GM19193 (cell line): ENCODE measurements around the gene KIF11.

Experiments
- POLR2A ChIP-seq: IDR thresholded peaks from 4 replicates; pipeline ENCODE4 v1.6.1; 2011; ENCODE audit not compliant: insufficient read depth, insufficient read length; ENCODE audit errors: extremely low read depth

The KIF11 gene

GRCh38 chr10:92690915-92691590, 98.1 kb downstream of the KIF11 start:
- TF ChIP-seq POLR2A = no peak

DNA sequence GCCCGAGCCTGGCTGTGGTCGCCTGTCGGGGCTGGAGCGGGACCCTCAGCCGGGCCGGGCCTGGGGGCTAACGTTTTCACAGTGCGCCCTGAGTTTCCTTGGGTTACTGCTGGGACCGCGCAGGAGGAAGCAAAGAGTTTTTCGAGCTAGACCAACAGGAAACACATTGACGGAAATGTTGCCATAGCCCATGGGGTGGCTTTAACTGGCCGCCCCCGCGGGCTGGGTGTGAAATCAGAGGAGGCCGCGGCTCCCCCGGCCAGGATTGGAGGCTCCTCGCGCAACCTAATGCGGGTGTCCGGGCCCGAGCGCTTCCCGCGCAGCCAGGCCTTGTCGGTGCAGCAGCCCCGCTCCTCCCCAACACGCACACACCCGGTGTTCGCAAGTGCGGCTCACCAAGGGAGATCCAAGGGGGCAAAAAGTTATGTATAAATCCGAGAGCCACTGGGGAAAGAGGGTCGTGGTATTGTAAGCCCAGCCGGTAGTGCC, 98.7 kb downstream of the KIF11 start:
- TF ChIP-seq POLR2A = no peak

DNA sequence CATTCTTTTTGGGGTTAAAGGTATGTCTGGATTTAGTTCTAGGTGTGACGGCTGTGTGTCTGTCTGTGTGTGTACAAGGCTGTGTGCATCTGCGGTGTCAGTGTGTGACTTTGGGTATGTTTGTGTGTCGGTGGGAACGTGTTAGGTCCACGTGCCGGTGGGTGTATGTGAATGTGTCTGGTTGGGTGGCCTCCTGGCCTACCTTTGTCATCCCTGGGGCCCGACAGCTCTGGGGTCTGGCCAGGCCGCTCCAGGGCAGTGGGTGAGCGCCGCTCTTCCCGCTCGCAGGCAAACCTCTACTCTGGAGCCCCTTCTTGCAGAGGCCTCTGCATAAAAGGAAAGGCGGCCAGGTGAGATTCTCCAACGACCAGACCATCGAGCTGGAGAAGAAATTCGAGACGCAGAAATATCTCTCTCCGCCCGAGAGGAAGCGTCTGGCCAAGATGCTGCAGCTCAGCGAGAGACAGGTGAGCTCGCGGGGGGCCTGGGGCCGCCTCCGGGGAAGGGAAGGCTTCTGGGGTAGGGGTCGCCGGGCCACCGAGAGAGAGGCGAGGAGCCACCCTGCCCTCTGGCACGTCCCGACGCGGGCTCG, 99.2 kb downstream of the KIF11 start:
- no peak for TF ChIP-seq POLR2A

- TF ChIP-seq POLR2A = no peak
Observed at GRCh38 chr10:92692697-92693533, 100.0 kb downstream of the KIF11 start.

- TF ChIP-seq POLR2A = no peak
Observed at GRCh38 chr10:92693534-92693893, 100.6 kb downstream of the KIF11 start.

DNA sequence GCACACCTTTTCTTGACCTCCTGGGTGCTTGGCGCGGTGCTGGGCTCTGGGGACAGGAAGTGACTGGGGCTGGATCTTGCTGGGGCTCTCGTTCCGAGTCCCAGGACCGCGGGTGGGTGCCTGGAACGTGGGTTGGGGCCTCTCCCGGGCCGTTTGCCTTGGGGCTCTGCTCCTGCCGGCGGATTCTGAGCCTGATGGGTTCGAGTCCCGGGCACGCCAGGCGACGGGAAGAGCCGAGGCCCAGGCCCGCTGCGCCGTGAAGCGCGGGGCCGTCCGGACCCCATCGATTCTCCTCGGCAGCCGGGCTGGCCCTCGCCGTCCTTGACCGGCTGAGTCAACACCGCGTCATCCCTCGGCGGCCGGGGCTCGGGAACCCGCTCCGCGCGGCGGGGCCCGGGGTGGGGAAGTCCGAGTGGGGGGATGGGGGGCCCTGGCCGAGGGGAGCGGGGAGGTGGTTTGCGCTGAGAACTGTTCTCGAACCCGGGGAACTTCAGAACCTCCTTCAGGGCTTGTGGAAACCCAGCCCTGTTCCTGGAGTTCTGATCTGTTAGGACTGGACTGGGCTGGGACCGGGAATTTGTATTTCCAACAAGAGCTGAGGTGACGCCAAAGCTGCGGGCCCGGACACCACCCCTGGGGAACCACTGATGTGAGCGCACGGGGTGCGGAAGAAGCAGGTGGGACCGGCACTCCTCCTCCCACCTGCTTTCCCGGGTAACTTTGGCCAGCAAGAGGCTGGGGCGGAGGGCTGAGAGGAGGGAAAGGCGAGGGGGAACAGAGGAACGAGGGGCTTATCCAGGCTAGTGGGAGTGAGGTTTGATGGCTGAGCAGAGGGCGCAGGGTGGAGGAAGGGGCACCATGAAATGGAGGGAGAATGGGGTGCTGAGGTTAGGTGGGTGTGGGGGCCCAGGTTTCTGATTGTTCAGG, 103.0 kb downstream of the KIF11 start:
- no peak for TF ChIP-seq POLR2A

GRCh38 chr10:92696606-92697383, 103.9 kb downstream of the KIF11 start:
- TF ChIP-seq POLR2A = no peak

DNA sequence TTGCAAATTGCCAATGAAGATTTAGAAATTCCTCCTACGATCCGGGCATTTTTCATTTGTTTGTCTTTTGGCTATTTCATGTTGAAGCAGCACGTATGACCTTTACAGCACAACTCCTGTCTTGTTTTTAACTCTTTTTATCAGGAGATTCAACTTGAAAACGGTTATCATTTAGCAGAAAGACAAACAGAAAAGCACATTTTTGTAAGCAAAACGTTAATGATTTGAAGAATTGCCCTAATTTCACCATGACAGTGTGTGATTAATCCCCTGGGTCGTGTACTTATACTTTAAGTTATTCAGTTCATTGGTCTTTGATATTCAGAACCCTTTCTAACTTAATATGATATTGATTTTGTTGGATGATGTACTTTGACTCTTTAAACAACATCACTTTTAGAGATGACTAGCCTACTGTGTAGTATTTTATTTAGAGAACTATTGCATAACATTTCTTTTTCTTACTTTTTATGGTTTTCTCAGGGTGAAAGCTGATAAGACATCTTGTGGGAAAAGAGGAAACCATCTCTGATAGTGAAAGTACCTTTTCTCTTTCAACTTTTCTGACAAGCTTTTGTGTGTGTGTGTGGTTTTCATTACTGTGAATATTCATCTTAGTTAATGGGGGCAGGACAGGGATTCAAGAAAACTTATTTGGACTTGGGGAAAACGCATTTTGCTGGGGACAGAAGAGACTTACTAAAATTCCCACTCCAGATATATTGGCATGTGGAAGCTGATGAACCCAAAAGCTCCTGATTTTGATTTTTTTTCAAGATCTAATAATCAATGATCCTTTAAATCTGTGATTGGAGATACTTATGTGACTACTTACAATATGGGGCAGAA, 105.0 kb downstream of the KIF11 start:
- no peak for TF ChIP-seq POLR2A

- no peak for TF ChIP-seq POLR2A
Observed at GRCh38 chr10:92699193-92699517, 106.2 kb downstream of the KIF11 start.

DNA sequence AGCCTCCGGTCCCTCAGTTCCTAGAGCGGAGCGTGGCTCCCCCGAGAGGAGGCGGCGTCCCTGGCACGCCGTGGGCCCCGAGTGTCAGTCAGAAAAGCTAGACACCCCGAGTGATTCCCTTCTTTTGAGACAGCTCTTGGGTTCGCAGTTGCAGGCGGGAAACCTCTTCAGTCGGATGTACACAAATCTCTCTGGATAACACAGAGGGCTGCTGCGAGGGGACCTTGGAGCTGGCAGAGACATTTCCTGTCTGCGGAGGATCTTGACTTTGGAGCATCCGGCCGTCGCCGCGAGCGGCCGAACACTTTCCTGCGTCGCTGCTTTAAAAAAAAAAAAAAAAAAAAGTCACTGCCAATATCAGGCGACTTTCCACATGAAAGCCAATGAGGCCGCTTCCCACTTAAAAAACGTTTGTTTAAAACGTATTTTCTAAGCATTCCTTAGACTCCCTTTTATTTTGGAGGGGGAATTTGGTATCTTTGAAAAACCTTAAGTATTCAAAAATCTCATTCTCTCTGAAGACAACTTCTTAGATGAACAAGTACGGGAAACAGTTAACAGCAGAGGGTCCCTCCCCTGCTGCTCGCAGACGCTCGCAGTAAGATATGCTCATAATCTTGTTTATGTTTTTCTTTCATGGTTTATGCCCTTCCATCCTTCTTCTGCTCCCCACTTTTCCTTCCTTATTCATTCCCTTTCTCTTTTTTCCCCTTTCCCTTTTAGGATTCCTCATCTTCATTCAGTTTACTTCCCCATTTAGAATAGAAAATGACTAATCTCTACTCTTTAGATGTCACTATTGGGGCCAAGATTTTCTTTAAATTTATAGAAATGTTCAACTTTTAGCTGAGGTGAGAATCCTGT, 106.8 kb downstream of the KIF11 start:
- TF ChIP-seq POLR2A = no peak

DNA sequence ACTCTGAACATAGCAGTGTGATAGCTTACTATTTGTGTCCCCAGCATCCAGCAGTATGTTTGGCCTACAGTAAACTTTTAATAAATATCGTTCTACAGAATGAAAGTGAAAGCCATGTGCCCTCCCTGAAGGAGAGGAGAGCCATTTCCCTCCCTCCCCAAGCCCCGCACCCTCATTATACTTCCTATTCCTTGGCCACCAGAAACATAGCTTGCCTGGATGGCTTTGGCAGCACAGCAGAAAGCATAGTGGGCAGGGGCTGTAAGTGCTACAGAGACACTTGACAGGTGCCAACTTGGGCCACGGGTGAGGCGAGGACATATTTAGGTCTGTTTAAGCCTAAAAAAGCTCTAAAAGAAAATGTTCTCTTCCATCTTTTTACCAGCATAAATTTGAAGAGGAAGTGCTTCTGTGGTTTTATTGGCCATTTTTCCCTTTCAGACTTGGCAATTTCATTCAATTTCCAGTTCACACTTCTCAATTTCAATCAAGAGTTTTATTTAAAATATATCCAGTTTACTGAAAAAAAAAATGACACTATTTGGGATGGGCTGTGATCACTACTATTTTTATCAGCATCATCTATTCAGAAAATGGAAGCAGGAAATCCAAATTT, 109.5 kb downstream of the KIF11 start:
- no peak for TF ChIP-seq POLR2A
